GM19023 (cell line): Measurements from ENCODE around the gene F2RL3.
A peak's percentile ranks its signal among the peaks of the same experiment; 100 is the strongest.

Experiments used
- ATAC-seq: cut with Tn5 transposase; IDR thresholded peaks from one replicate; pipeline ENCODE4 v1.9.1; 2021; ENCODE audit warnings: mild to moderate bottlenecking, moderate library complexity; ENCODE audit not compliant: unreplicated experiment

F2RL3 gene

DNA sequence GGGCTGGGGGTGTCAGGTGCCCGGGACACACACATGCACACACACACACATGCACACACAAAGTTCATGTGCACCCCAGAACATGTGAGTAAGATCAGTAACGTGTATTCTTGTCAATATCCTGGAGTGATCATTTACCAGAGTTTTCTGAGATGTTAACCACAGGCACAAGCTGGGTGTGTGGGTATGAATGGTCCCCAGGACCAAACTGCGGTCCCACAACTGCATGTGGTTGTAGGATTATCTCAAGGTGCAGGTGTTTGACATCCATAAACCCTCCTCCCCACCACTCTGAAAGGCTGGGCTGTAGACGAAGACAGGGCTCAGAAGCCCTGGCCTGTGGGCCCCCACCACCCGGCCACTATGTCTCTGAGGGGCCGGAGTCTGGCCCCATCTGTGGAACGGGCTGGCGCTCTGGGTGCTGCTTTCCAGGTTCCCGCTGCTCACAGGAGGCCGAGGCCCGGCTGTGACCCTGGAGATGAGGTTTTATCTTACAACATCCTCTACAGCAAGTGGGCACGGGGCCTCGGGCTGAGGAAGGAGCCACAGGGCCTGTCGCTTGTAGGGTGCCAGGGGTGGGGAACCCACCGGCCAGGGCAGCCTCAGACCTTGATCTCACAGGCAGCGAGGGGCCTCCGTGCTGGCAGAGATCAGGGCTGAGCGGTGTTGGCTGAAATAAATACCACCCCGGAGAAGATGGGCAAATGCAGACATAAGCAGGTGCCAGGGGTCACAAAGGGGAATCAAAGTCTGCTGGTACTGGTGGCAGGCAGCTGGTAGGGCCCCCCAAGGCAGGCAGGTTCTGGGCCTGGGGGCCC is 4.3 kb downstream of the F2RL3 start:
- ATAC-seq = no peak

DNA sequence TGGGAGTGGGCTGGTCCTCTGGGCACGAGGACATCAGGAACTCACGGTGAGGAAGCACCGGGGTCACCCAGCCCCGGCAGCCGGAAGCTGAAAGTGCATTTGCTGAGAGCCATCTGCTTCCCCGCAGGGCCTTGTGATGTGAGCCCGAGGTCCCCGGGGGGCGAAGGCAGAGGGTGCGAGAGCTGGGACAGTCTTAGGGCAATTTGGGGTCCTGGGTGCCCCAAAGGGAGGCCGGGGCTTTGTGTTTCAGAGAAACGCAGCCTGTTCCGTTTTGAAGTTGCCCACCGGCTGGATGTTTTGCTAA is 4.8 kb downstream of the F2RL3 start:
- no peak for ATAC-seq

DNA sequence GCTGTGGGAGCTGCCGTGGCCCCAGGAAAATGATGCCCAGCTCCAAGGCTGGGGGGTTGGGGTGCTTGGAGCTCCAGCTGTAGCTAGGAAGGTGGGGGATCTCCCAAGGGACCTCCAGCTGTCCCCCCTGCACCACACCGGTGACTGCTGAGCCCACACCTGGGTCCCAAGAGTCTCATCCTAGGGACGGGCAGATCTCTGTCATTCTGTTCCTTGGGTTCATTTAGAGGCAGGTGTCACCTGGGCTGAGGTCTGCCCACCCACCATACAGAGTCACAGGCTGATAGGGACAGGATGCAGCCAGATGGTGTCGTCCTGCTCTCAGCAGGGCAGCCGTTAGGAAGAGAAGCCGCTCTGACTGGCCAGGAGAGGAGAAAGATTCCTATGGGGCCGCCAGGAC is 5.3 kb downstream of the F2RL3 start:
- no peak for ATAC-seq

- no peak for ATAC-seq
These were observed 6.8 kb downstream of the F2RL3 start for GRCh38 chr19:16895467-16896145.

DNA sequence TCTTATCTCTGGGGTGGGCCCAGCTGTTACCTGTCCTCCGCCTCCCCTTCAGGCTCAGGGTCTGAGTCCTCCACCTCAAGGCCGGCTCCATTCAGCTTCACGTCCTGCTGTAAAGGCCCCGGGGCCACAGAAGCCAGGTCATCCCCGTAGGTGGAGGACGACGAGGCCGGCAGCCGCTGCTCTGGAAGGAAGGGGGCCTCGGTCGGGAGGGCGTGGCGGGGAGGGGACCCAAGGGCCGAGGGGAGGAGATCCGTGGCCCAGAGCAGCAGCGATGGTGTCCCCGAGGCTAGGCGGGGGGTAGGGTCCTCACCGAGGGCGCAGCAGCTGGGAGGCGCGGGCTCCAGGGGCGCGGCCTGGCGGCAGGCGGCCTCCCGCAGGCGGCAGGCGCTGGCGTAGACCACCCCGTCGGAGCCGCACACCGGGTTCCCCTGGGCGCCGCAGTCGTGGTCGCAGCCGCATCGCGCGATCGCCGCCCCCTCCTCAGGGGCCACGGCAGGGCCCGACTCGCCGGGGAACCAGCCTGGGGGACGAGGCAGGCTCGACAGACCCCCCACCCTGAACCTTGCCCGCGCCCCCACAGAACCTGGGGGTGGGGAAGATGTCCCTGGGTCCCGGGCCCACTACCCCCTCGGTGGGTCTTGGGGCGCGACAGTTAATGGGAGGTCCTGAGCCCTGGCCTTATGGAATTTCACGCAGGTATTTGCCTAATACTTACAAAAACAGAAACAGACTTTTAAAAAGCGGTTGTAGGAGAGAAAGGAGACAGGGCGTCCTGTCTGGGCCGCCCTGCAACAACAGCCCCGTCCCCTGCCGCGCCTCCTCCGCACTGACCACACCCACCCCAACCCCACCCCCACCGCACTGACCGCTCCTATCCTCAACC is 7.6 kb downstream of the F2RL3 start:
- no peak for ATAC-seq

DNA sequence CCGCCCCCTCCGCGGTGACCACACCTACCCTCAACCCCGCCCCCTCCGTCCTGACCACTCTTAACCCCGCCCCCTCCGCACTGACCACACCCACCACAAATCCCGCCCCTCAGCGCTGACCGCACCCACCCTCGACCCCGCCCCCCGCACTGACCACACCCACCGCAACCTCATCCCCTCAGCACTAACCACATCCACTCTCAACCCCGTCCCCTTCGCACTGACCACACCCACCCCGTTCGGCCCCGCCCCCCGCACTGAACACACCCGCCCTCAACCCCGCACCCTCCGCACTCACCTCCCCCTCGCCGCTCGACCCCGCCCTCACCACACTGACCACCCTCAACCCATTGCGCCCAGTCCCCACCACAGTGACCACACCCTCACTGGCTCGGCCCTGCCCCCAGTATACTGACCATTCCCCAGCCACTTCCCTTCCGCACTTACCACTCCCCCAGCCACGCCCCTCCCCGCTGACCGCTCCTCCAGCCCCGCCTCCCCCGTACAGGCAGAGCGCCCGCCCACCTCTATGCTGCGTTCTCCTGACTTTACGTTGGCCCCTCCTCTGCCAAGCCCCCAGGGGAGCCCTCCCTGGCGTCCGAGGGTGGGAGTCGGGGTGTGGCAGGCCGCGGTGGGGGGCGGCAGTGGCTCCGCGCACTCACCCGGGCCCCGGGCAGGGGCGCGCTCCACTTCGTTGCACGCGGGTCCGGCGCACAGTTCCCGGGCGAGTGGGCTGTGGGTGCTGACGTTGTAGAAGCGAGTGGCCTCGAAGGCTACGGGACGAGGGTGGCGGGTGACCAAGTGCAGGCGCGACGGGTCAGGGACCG is 8.4 kb downstream of the F2RL3 start:
- ATAC-seq = peak; percentile 42

GRCh38 chr19:16897856-16898161 is 9.0 kb downstream of the F2RL3 start:
- no peak for ATAC-seq

DNA sequence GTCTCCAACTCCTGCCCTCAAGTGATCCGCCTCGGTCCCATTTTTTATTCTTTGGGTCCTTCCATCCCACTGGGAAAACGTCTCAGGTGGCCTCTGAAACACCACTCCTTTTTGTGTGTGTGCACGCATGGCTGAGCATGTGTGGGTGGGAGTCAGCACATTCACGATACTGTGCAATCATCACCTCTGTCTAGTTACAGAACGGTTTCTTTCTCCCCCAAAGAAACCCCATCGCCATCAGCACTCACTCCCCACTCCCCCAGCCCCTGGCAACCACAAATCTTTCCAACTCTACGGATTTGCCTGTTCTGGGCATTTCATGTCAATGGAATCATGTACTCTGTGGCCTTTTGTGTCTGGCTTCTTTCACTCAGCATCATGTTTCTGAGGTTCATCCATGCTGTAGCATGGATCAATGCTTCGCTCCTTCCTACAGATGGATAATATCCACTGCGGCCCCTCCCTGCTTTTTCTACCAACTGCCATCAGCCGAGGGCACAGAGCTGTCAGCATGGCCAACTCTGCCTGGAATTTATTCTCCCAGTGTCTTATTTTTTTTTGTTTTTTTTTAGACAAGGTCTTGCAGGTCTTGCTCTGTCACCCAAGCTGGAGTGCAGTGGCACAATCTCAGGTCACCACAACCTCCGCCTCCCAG is 9.7 kb downstream of the F2RL3 start:
- no peak for ATAC-seq

- no peak for ATAC-seq
These were observed 10.8 kb downstream of the F2RL3 start for GRCh38 chr19:16899566-16900075.

- ATAC-seq = no peak
These were observed 12.8 kb downstream of the F2RL3 start for GRCh38 chr19:16901491-16902175.

DNA sequence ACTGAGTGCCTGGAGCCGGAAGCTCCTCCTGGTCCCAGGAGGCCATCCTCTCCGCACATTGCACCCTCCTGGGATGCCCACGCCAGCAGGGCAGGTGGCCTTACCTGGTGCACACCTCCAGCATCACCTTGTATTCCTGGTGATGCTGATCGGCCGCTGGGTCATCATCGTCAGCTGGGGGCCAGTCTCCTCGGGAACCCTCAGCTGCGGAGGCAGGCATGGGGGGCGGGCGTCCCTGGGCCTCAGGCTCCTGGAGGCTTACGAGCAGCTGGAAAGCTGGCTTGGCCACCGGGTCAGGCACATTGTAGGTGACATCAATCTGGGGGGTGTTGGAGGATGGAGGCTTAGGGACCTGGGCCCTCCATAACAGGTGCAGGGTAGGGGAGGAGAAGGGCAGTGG is 13.7 kb downstream of the F2RL3 start:
- no peak for ATAC-seq

- no peak for ATAC-seq
These were observed 14.5 kb downstream of the F2RL3 start for GRCh38 chr19:16903347-16903746.

GRCh38 chr19:16904599-16904998 is 15.8 kb downstream of the F2RL3 start:
- ATAC-seq = no peak

GRCh38 chr19:16908759-16909158 is 20.0 kb downstream of the F2RL3 start:
- ATAC-seq = no peak

GRCh38 chr19:16911046-16911445 is 22.2 kb downstream of the F2RL3 start:
- ATAC-seq = no peak

- no peak for ATAC-seq
These were observed 24.0 kb downstream of the F2RL3 start for GRCh38 chr19:16912780-16913179.

- no peak for ATAC-seq
These were observed 25.6 kb downstream of the F2RL3 start for GRCh38 chr19:16914421-16914820.

DNA sequence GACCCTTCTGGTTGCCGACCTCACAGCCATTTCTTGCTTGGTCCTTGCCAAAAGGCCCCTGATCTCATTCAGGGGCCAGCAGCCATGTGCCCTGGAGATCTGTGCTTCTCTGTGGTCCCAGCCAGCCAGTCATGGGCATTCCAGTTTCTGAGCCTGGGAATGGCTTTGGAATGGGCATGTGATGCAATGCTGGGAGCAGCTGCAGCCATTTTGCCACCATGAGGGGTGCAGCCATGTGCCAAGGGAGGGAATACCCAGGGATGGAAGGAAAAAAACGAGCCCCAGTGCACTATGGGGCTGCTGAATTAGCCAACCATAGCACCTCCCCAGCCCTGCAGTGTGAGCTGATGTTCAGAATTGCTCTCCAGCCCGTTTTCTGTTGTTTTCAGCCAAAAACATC is 26.3 kb downstream of the F2RL3 start:
- no peak for ATAC-seq

DNA sequence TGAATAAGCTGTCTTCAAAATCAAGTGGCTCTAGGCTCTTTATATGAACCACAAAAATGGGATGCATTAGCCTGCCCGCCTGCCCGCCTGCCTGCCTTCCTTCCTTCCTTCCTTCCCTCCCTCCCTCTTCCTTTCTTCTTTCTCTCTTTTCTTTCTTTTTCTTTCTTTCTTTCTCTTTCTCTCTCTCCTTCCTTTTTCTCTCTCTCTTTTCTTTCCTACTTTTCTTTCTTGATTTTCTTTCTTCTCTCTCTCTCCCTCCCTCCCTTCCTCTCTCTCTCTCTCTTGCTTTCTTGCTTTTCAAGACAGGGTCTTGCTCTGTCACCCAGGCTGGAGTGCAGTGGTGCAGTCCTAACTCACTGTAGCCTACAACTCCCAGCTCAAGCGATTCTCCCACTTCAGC is 26.9 kb downstream of the F2RL3 start:
- ATAC-seq = no peak

DNA sequence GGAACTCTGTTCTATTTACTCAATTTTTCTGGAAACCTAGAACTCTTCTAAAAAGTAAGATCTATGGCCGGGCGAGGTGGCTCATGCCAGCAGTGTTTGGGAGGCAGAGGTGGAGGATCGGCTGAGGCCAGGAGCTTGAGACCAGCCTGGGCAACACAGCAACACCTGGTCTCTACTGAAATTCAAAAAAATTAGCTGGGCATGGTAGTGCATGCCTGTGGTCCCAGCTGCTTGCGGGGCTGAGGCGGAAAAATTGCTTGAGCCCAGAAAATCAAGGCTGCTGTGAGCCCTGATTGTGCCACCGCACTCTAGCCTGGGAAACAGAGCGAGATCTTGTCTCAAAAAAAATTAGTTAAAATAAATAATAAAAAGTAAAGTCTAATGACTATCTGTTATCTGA is 28.6 kb downstream of the F2RL3 start:
- ATAC-seq = no peak
